ENCODE results near the gene KCNK5.

Gene KCNK5

GRCh38 chr6:39199231-39199940, 29.9 kb downstream of the KCNK5 start:
- no peak for DNase-seq (ENCODE audit: low read depth in 1 of 2, low spot score in 1 of 2)

DNA sequence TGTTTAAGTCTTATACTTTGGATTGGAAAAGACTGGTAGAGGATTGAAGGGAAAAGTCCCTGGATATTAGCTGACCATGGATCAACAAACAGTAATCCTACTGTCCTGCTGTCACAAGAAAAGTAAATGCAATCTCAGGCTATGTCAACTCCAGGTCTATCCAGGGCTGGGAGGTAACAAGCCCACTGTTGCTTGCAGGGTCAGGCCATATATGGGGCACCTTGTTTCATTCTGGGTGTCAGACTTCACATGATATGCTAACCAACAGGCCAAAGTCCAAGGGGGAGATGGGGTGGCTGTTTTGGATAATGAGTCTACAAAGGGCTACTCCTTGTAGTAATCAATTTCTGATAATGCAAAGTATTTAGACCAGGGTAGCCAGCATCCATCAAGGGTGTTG, 30.7 kb downstream of the KCNK5 start:
- DNase-seq (ENCODE audit: low read depth in 1 of 2, low spot score in 1 of 2) = no peak

- no peak for DNase-seq (ENCODE audit: low read depth in 1 of 2, low spot score in 1 of 2)
These were observed 31.3 kb downstream of the KCNK5 start for GRCh38 chr6:39197922-39198500.

DNA sequence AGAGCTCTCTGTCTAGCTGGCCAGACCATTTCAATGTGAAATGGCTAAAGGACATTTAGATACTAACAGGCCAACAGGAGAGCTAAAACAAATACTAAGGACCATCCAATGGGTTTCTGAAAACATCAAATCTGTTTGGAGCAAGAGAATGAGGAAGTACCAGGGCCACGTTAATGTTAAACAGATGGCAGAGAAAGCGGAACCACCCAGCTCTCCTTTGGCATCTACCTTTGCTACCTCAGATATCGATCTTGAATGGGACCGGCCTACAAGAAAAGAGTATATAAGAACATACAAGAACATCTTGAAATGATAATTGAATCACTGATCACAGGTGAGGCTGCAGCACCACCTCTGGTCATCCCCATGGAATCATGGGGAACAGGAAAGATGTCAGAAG, 31.8 kb downstream of the KCNK5 start:
- DNase-seq (ENCODE audit: low read depth in 1 of 2, low spot score in 1 of 2) = no peak

DNA sequence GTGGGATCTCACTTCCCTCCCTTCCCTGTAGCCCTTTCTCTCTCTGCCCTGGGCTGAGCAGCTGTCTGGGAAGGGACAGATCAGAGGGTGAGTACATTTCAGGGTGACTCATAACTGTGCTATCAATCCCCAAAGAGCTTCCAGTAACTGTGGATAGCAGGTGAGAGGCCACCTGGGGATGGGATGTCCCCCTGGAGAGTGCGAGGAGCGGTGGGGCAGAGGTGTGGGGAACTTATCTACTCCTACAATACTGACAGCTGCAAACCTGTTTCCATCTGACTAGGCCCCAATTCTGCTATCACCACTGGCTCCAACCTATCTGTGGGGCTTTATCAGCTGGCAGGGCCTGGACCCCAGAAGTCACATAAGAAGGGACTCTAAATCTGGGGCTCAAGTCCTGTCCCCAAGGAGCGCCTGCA, 32.6 kb downstream of the KCNK5 start:
- no peak for DNase-seq (ENCODE audit: low read depth in 1 of 2, low spot score in 1 of 2)

GRCh38 chr6:39195792-39196385, 33.4 kb downstream of the KCNK5 start:
- DNase-seq (ENCODE audit: low read depth in 1 of 2, low spot score in 1 of 2) = no peak

DNA sequence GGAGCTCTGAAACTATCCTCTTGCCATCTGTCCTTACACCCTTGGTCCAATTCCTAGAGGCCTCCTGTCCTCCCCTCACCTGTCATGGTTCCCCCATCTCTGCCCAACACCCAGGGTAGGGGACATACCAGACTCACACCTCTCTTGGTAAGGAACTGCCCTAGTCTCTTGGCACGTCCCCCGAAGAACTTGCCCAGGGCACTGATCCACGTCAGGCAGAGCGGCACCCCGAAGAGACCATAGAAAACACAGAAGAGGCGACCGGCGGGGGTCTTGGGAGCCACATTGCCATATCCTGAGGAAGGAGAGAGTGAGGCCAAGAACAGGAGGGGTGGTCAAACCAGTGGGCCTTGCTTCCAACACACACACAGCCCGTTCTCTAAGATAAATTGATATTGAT, 34.8 kb downstream of the KCNK5 start:
- no peak for DNase-seq (ENCODE audit: low read depth in 1 of 2, low spot score in 1 of 2)

GRCh38 chr6:39193201-39193791, 36.0 kb downstream of the KCNK5 start:
- DNase-seq (ENCODE audit: low read depth in 1 of 2, low spot score in 1 of 2) = no peak

DNA sequence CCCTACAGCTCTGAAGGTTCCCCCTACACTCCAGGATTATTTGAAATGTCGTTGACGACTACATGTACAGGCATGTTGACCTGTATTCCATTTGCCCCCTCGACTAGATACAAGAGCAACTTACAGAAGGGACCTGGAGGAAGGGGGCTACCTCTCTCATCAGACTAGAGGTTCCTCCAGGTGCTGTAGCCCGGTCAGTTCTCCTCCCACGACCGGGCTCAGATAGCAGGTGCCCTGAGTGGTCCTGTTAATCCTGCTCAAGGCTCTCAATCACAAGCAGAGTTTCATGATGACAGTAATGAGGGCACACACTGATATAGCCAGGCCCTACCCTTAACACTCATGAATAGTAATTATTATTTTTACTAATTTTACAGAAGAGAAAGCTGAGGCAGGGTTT, 36.5 kb downstream of the KCNK5 start:
- DNase-seq (ENCODE audit: low read depth in 1 of 2, low spot score in 1 of 2) = no peak

- DNase-seq (ENCODE audit: low read depth in 1 of 2, low spot score in 1 of 2) = no peak
These were observed 37.9 kb downstream of the KCNK5 start for GRCh38 chr6:39191236-39191930.

DNA sequence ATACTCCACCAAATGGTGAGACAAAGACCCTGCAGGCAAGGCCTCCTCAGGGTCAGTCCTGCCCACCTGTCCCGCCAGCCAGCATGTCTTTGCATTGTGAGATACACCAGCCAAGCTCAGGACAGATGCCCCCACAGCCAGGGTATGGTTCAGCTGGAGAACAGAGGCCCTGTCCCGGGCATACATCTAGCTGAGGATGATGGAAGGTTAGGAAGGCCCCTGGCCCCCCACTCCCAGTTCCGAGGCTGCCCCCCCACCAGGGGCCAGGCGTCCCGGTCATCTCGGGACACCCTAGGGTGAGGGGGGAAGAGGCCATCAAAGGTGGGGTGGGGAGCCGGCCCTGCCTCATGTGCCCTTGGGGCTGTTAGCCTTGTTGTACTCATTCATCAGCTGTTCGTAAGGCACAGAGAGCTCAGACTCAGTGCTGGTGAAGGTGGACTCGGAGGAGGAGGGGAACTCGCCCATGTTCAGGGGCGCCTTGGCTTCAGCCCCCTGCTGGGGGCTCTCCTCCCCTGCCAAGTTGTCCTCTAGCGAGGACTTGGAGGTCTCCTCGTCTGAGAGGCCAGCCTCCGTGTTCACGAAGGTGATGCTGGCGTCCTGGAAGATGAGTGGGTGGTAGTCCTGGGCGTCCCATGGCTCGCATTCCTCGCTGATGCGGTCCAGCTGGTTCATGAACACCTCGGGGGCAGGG, 38.6 kb downstream of the KCNK5 start:
- no peak for DNase-seq (ENCODE audit: low read depth in 1 of 2, low spot score in 1 of 2)

DNA sequence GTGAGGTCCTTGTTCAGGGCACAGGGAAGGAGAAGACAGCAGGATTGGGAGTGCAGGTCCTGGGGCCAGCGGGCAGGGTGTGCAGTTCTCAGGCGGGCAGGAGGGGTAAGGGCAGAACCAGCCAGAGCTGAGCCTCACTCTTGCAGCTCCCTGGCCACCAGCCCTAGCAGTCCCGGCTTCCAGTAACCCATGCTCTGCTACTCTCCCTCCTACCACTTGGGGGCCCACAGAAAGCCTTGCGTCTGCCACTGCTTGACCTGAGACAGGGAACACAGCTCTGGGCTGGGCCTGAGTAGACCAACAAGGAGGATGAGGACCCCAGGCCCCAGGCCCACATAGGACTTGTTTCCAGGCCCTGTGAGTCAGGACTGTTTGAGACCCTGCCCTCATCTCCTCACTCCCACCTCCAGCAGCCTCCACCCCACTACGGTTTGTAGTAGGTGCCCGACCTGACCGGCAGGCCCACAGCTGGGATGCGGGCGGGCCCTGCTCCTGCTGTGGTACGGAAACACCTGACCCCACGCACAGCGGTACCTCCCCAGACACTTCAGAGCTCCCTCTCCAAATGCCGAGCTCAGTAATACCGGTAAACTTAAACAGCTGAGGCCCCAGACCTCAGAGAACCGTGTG, 39.2 kb downstream of the KCNK5 start:
- no peak for DNase-seq (ENCODE audit: low read depth in 1 of 2, low spot score in 1 of 2)

DNA sequence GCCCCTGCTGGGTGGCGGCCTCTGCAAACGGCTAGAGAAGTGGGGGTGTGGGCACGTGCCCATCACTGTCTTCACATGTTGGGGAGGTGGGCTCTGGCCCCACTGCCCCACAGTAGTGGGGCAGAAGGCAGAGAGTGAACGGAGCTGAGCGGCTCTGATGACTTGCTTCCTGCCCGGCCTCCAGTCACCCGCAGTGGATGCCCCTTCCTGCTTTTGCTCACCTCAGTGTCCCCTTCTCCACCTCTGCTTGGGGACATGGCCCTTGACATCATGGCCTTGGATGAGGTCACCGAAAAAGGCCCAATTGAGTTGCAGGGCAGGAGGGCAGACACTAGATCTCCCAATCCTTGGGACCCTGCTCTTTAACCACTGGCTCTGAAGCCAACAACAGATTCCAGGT, 40.1 kb downstream of the KCNK5 start:
- no peak for DNase-seq (ENCODE audit: low read depth in 1 of 2, low spot score in 1 of 2)

DNA sequence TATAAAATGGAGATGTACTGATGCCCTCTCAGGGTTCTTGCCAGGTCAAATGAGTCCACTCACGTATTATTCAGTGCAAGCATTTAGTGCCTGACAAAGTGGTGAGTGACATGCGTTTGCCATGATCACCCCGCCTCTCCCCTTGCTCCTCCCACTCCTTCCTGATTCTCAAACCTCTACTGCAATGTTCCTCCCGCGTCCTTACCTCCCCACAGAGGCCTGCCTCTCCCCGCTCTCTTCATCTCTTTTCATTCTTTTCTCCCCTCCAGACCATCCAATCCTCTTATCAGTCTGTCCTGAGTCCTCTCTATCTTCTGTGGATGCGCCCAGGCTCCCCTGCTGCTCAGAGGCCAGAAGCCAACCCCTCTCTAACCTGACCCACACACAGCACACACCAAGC, 40.7 kb downstream of the KCNK5 start:
- DNase-seq (ENCODE audit: low read depth in 1 of 2, low spot score in 1 of 2) = no peak

GRCh38 chr6:39188098-39188450, 41.2 kb downstream of the KCNK5 start:
- DNase-seq (ENCODE audit: low read depth in 1 of 2, low spot score in 1 of 2) = no peak

- DNase-seq (ENCODE audit: low read depth in 1 of 2, low spot score in 1 of 2) = no peak
These were observed 44.2 kb downstream of the KCNK5 start for GRCh38 chr6:39184906-39185580.

DNA sequence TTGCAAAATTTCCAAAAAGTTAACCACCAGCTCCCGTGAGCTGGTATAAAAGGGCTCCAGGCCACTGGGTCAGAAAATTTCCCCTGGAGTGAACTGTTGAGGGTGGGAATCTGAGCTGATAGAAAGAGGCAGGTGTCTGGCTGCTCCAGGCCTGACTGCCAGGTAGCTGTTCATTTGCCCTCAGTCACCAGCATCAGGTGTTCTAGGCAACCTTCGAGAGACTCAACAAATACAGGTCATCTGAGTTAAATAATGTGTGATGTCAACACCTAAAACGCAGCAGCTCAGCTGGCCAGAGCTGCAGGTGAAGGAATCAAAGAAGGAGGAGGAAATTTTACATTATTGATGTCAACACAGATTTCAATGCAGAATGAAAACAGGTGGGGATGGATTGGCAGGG, 46.7 kb downstream of the KCNK5 start:
- DNase-seq (ENCODE audit: low read depth in 1 of 2, low spot score in 1 of 2) = no peak

DNA sequence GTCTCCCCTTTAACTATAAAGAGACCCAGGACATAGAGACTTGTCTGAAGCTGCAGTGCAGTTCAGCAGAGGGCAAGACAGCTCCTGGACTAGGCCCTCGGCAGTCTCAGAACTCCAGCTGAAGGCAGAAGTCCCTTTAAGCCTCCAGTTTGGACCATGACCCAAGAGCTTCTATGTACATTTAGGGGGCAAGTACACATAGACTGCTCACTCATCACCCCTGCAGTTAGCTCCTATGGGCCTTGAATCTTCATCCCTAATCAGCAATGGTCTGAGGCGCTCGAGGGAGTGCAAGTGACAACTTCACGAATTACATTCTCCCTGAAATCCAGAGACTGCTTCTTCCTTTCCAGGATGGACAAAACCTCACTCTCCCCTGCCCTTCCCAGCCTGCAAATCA, 47.4 kb downstream of the KCNK5 start:
- DNase-seq (ENCODE audit: low read depth in 1 of 2, low spot score in 1 of 2) = no peak

DNA sequence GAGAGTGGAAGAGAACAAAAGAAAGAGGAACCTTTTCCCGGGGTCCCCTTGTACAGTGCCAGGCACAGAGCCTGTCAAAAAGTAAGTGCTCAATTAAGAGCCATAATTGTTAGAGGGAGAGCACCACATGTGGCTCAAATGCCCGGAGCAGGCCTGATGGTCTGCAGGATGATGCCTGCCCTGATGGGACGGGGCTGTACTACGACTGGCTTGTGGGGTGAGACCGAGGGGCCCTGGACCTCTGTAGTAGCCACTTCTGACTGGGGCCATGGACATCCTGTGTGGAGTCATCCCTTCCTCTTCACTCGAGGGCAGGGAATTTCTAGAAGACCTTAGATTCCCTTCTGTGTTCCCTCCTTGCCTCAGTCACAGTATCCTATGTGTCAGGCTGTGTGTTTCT, 47.9 kb downstream of the KCNK5 start:
- no peak for DNase-seq (ENCODE audit: low read depth in 1 of 2, low spot score in 1 of 2)

DNA sequence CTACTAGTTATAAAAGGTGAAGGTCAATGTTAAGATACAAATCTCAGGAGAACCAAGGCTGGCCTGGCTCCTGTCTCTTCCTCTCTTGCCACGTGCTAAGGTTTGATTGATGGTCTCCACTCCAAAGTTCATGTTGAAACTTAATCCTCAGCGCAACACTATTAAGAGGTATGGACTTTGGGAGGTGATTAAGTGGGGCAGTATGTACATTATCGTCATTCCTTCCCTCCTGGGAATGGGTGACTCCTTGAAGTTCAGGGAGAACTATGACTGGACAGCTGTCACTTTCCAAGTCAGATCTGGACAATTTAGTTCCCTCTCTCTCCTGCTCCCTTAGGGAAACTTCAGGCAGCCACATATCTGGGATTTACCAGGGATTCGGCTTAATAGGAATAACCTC, 50.5 kb downstream of the KCNK5 start:
- no peak for DNase-seq (ENCODE audit: low read depth in 1 of 2, low spot score in 1 of 2)
